ENCODE results near the gene ETV5.

The ETV5 gene

GRCh38 chr3:186097663-186098451 is 11.0 kb downstream of the ETV5 start:
- peak; percentile 57 for DNase-seq (ENCODE audit: low read depth, low spot score)
- H3K27ac ChIP-seq: peak overlapping the region; percentile 55

GRCh38 chr3:186097317-186097662 is 11.6 kb downstream of the ETV5 start:
- DNase-seq (ENCODE audit: low read depth, low spot score): no peak
- peak overlapping the region; percentile 55 for H3K27ac ChIP-seq

- DNase-seq (ENCODE audit: low read depth, low spot score): no peak
- no peak overlapping the region for H3K27ac ChIP-seq
Observed at GRCh38 chr3:186096290-186096689, 12.6 kb downstream of the ETV5 start.

DNA sequence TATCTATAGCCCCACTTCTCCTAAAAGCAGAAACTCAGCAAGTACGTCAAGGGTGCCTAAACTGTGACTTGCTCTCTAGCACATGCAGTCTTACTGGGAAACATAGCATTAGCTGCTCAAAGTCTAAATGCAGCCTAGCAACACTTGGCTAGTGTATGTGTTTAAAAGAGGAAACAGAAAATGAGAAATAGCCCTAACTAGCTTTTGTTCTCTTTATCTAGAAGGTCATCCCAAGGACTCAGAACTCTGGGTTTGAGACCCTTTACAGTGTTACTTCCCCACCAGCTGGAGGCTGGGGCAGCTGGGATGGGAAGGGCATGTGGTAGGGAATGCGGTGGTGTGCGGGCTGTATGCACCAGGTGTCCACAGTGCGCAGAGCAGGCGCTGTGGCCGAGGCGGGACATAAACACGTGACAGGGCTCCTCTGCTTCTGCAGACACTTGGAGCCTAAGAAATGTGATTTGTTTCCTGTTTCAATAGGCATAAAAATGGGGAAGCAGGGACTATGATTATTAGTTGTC is 13.3 kb downstream of the ETV5 start:
- H3K27ac ChIP-seq: no peak overlapping the region
- DNase-seq (ENCODE audit: low read depth, low spot score): no peak

DNA sequence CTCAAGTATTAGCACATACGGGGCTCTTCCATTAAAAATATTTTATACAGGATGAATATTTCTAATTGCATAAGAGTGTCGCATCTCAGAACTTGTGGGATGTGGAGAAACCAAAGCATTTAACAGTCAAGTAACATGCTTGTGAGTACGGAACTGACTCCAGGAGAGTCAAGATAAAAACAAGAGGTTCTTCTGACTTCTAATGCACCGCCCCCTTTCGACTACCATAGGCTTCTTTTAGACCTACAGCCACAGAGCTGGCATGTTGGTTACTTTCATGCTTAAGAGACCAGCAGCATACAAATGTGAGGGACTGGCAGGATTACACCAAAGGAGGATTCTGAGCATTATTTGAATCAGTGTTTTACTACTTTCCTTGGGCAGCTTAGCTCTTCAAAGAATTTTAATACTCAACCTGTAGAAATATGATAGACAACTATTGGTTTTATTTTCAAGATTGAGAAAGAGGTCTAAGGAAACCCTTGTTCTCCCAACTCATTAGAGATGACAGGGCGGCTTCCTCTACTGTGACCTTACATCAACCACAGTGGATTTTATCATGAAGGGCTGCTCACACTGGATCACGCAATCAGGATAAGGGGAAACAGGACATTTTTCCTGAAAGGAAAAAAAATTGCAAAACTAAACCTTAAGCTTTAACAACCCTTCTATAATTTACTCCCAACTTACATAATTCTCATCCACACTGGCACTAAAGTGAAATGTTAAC is 14.0 kb downstream of the ETV5 start:
- DNase-seq (ENCODE audit: low read depth, low spot score): no peak

GRCh38 chr3:186094271-186094670 is 14.6 kb downstream of the ETV5 start:
- no peak overlapping the region for H3K27ac ChIP-seq
- DNase-seq (ENCODE audit: low read depth, low spot score): no peak

More for the DNA sequence above, 14.0 kb downstream of the ETV5 start:
- H3K27ac ChIP-seq: no peak overlapping the region

GRCh38 chr3:186093271-186093900 is 15.5 kb downstream of the ETV5 start:
- H3K27ac ChIP-seq: no peak overlapping the region

DNA sequence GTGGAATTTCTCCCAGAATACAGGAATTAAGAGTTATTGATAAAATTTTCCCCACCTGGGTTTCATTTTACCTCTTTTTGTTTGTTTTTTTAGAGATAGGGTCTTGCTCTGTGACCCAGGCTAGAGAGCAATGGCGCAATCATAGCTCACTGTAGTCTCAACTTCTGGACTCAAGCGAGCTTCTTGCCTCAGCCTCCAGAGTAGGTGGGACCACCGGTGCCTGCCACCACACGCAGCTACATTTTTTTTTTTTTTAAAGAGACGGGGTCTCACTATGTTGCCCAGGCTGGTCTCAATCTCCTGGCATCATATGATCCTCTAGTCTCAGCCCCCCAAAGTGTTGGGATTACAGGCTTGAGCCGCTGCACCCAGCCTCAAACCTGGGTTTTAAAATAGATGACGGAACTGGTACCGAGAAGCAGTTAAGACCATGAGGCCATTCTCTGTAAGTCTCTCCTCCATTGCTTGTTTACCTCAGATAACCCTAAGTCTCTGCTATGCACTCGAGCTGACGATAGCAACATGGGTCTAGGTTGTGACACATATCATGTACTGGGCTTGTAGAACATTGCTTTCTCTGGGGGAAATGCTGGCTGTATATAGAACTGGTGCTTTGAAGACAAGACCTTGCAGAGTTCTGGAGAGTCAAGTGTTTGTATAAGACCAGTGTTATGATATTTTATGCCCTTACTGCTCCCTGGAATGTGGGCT is 16.4 kb downstream of the ETV5 start:
- DNase-seq (ENCODE audit: low read depth, low spot score): no peak
- no peak overlapping the region for H3K27ac ChIP-seq

More at GRCh38 chr3:186093271-186093900, 15.5 kb downstream of the ETV5 start:
- DNase-seq (ENCODE audit: low read depth, low spot score): no peak

GRCh38 chr3:186090901-186091300 is 18.0 kb downstream of the ETV5 start:
- DNase-seq (ENCODE audit: low read depth, low spot score): no peak
- no peak overlapping the region for H3K27ac ChIP-seq

DNA sequence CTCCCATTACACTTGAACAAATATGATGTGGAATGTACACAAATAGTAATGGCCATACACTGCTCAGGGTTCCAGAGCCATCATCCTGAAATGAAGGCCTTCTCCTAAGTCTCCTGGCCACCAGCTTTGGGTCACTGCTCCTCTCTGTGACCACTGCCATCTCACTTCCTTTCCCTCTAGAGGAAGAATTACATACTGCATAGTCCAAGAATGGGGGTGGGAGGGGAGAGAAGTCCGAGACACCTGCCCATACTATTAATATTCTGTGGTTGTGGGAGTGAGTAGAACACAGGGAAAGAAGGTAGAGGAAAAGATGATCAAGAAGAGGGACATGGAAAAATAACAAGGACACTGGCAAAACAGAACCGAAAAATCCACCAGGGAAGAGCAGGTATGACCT is 20.6 kb downstream of the ETV5 start:
- no peak overlapping the region for H3K27ac ChIP-seq
- DNase-seq (ENCODE audit: low read depth, low spot score): no peak

DNA sequence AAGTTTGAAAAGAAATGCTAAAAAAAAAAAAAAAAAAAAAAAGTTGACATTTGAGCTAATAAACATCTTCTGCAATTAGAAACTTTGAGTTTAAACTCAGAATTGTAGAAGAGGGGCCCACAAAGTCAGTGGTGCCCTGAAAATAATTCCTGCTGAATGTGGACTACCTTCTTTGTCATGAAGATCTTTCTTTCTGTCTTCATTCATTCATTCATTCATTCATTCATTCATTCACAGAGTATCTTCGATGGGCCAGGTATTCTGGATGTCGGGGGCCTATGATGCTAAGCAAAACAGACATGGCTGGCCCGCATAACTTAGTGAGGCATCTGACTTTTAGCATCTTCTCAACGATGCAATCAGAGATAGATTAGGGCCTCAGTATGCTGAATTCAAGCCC is 24.6 kb downstream of the ETV5 start:
- DNase-seq (ENCODE audit: low read depth, low spot score): no peak
- H3K27ac ChIP-seq: no peak overlapping the region

GRCh38 chr3:186083746-186084145 is 25.1 kb downstream of the ETV5 start:
- H3K27ac ChIP-seq: no peak overlapping the region
- DNase-seq (ENCODE audit: low read depth, low spot score): no peak

GRCh38 chr3:186082150-186082549 is 26.7 kb downstream of the ETV5 start:
- DNase-seq (ENCODE audit: low read depth, low spot score): no peak
- H3K27ac ChIP-seq: no peak overlapping the region

GRCh38 chr3:186081678-186082077 is 27.2 kb downstream of the ETV5 start:
- H3K27ac ChIP-seq: no peak overlapping the region
- DNase-seq (ENCODE audit: low read depth, low spot score): no peak

DNA sequence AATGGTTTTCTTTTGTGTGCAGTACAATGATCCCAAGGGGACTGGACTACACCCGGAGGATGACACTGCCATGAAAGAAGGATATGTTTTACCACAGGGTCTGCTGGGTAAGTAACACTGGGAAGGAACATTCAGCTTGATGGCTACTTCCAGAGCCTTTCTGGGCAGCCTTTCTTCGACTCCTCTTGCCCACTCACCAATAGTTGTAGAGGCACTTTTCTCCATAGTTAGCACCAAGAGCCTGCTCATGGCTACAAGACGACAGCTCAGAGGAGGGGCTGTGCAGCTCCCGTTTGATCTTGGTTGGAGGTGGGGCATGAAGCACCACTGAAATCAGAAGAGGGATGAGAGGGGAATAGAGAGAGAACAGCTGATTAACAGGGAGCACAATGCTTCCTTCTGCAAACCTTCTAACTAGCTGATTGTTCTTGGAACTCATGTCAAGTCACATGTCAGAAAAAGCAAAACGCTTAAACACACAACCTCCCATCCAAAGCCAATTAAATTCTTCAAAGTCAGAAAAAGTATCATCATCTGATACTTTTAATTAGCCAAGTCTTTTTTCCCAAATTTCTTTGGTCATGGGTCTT is 27.9 kb downstream of the ETV5 start:
- DNase-seq (ENCODE audit: low read depth, low spot score): no peak
- H3K27ac ChIP-seq: no peak overlapping the region

DNA sequence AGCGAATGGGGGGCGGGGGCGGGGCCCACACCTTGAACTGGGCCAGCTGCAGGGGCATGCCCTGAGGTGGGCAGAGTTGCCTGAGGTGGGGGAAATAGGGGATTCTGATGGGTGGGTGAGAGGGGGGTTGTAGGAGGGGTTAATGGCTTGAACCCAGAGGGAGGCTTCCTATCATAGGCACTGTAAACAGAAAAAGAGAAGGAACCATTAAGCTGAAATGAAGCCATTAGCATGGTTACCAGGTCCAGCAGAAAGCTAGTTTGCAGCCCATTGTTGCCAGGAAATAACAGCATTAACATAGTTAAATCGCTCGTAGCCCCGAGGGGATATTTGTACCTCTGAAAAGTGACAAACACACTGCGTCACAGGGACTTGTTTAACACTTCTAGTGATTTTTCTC is 29.0 kb downstream of the ETV5 start:
- H3K27ac ChIP-seq: no peak overlapping the region
- DNase-seq (ENCODE audit: low read depth, low spot score): no peak

DNA sequence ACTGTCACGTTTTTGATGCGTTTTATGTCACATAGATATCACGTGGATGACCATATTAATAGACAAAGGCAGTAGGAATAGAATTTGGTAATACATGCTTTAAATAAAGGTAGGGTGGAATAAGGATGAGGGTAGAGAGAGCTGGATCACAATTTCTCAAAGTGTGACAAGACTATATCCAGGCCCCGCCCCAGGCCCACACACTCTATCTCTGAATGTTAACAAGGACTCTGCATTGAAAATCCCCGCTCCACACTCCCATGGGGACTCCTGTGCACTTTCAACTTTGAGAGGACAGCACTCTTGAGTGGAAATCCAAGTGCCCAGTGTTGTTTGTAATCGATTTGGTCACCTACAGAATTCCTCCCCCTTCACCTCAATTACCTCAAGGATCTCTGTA is 31.4 kb downstream of the ETV5 start:
- H3K27ac ChIP-seq: no peak overlapping the region
- DNase-seq (ENCODE audit: low read depth, low spot score): no peak

- DNase-seq (ENCODE audit: low read depth, low spot score): peak; percentile 18
- H3K27ac ChIP-seq: peak overlapping the region; percentile 70
Observed at GRCh38 chr3:186075931-186076567, 32.8 kb downstream of the ETV5 start.

DNA sequence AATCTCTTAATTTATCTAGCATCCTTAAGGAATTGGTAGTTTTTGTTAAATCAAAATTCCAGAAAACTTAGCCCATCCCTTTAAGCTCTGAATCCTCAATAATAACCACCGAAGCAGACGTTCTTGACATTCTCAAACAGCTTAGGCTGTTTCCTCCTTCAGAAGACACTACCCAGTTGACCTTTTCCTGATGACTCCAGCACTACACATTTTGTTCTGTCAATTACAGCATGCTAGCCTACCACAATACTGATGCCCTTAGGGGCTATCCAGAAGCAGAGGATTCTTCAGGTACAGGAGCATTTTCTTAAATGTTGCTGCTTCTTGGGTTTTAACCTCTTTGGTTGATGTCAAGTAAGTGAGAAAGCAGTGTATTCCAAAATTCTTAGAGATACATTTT is 33.4 kb downstream of the ETV5 start:
- DNase-seq (ENCODE audit: low read depth, low spot score): no peak
- peak overlapping the region; percentile 70 for H3K27ac ChIP-seq

GRCh38 chr3:186073641-186074040 is 35.2 kb downstream of the ETV5 start:
- no peak overlapping the region for H3K27ac ChIP-seq
- no peak for DNase-seq (ENCODE audit: low read depth, low spot score)
